Osteoblast (primary cell): Measurements from ENCODE around the gene CCL20. TPM values are rescaled to one million over a fixed set of nuclear protein-coding genes. Genes with fewer than 3 reads are reported as not detected.

Source experiments
- DNase-seq: peaks from one replicate; pipeline ENCODE4 v3.0.0; 2011; ENCODE audit warnings: low spot score, mixed read lengths; ENCODE audit not compliant: insufficient read length; ENCODE audit errors: missing footprints
- H2AFZ ChIP-seq: 2 replicates; pipeline ENCODE4 v1.6.0; 2011; ENCODE audit warnings: mild to moderate bottlenecking, low read length
- H3K27ac ChIP-seq: 2 replicates; pipeline ENCODE4 v1.5.1; 2011; ENCODE audit warnings: mild to moderate bottlenecking, low read depth, low read length, moderate library complexity
- H3K27me3 ChIP-seq: 2 replicates; pipeline ENCODE4 v1.6.0; 2012; ENCODE audit warnings: mild to moderate bottlenecking, control low read depth, inconsistent platforms, low read length, moderate library complexity; ENCODE audit not compliant: insufficient read depth
- H3K36me3 ChIP-seq: 2 replicates; pipeline ENCODE4 v1.5.1; 2011; ENCODE audit warnings: mild to moderate bottlenecking, low read length, control low read depth, moderate library complexity; ENCODE audit not compliant: insufficient read depth
- H3K4me1 ChIP-seq: 2 replicates; pipeline ENCODE4 v1.5.1; 2011; ENCODE audit warnings: mild to moderate bottlenecking, low read length, control low read depth, moderate library complexity; ENCODE audit not compliant: insufficient read depth
- H3K4me2 ChIP-seq: 2 replicates; pipeline ENCODE4 v1.6.0; 2011; ENCODE audit warnings: mild to moderate bottlenecking, low read length; ENCODE audit not compliant: insufficient read depth
- H3K4me3 ChIP-seq: fragments of 200-600 bp; sonication (generic); 3 replicates; pipeline ENCODE4 v1.5.1; 2012; ENCODE audit warnings: mild to moderate bottlenecking, low read length, inconsistent platforms; ENCODE audit not compliant: insufficient read depth
- H3K79me2 ChIP-seq: 2 replicates; pipeline ENCODE4 v1.6.0; 2012; ENCODE audit warnings: mild to moderate bottlenecking, low read length, control low read depth, inconsistent platforms; ENCODE audit not compliant: insufficient read depth
- H3K9me3 ChIP-seq: 2 replicates; pipeline ENCODE4 v1.5.1; 2011; ENCODE audit warnings: low read depth, low read length, control low read depth
- H4K20me1 ChIP-seq: 2 replicates; pipeline ENCODE4 v1.6.0; 2012; ENCODE audit warnings: mild to moderate bottlenecking, low read length, control low read depth; ENCODE audit not compliant: insufficient read depth
- total RNA-seq: library from RNA; depleted of rRNA; stranded (reverse); fragments of >200 nt; gene quantifications from 2 replicates; pipeline ENCODE4 v1.2.3, GENCODE V29; 2012
- TF ChIP-seq, protein P1 (sequence below): IDR thresholded peaks from 2 replicates; pipeline ENCODE4 v1.5.1; 2011; ENCODE audit warnings: mild to moderate bottlenecking, low read depth, low read length, moderate library complexity; ENCODE audit errors: extremely low read depth

Gene CCL20
- total RNA-seq, 1 donor = 1.1 TPM

DNA sequence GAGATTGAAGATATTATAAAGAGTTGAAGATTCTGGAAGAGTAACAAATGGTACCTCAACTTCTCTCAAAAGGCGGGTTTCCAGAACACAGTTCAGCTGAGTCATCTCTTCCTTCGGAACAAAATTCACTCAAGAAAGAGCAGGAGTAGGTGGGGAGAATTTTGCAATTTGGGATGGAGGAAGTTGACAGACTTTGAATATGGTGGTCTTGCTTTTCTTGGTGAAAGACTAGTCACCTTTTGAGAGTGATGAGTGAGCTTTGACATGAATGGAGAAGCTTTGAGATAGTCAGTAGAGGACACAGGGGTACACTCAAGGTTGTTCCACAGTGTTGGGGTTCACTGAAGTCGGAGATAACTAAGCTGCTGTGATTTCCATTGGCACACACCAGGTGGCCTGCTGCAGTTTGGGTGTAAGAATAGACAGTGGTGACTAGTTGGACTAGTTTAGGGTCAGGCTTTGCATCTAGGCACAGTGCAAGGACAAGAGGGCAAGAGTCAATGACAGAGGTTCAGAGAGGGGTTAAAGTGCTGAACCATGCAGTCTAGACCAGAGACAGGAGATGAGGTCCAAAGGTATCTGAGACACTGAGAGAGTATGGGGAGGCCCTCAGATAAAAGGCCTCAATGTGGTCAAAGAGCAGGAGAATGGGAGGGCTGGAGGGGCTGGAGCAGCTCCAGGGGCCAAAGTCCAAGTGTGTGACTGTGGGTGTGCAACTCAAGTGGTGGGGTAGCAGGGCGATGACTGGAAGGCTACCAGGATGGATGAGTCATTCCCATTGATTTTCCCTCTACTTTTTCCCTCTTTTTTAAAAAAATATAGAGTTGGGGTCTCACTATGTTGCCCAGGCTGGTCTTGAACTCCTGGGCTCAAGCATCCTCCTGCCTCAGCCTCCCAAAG, 7.7 kb downstream of the CCL20 start:
- DNase-seq = no peak
- Histone ChIP-seq H3K4me2 (no peak overlapping the region), H3K27ac (no peak overlapping the region), H3K4me1 (peaks cover 29% of the 10 kb centered on the region), H4K20me1 (no peaks in the 10 kb centered on the region), H3K9me3 (no peaks in the 10 kb centered on the region), H3K27me3 (no peaks in the 10 kb centered on the region), H3K36me3 (no peaks in the 10 kb centered on the region), H3K79me2 (no peaks in the 10 kb centered on the region), H2AFZ (no peak overlapping the region), H3K4me3 (no peak overlapping the region)
- TF ChIP-seq, protein P1, sequence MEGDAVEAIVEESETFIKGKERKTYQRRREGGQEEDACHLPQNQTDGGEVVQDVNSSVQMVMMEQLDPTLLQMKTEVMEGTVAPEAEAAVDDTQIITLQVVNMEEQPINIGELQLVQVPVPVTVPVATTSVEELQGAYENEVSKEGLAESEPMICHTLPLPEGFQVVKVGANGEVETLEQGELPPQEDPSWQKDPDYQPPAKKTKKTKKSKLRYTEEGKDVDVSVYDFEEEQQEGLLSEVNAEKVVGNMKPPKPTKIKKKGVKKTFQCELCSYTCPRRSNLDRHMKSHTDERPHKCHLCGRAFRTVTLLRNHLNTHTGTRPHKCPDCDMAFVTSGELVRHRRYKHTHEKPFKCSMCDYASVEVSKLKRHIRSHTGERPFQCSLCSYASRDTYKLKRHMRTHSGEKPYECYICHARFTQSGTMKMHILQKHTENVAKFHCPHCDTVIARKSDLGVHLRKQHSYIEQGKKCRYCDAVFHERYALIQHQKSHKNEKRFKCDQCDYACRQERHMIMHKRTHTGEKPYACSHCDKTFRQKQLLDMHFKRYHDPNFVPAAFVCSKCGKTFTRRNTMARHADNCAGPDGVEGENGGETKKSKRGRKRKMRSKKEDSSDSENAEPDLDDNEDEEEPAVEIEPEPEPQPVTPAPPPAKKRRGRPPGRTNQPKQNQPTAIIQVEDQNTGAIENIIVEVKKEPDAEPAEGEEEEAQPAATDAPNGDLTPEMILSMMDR = no peak

DNA sequence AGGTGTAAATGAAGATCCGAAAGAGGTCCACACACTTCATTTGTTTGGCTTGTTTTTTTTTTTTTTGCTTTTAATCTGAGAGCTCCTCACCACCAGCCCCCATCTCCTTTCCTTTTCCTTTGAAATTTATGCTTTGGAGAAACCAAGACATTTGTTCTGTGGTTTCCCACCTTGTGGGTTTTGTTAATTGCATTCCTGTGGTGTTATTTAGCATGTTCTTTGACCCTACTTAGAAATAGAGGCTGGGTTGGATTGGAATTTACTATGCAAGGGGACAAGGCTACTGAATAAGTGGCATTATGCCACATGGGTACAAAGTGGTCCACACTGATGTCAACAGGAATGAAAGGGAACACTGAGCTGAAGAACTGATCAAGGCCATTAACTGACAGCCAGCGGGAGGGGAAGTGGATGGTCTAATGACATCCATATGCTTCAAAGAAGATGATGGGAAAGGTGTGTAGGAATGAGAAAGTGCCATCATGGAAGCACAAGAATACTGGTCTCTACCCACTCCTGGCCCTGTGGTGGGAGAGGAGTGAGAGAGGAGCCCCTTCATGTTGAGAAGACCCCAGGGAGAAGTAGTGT, 8.9 kb downstream of the CCL20 start:
- H3K27me3 ChIP-seq = no peaks in the 10 kb centered on the region
- H3K36me3 ChIP-seq = no peaks in the 10 kb centered on the region
- no peak overlapping the region for H3K4me3 ChIP-seq
- TF ChIP-seq, protein P1 = no peak
- no peaks in the 10 kb centered on the region for H3K9me3 ChIP-seq
- H4K20me1 ChIP-seq = no peaks in the 10 kb centered on the region
- H2AFZ ChIP-seq = no peak overlapping the region
- peaks cover 17% of the 10 kb centered on the region for H3K4me1 ChIP-seq
- H3K27ac ChIP-seq = no peak overlapping the region
- no peak overlapping the region for H3K4me2 ChIP-seq
- DNase-seq = no peak
- H3K79me2 ChIP-seq = no peaks in the 10 kb centered on the region

- no peak for DNase-seq
Observed at GRCh38 chr2:227823922-227824321, 10.3 kb downstream of the CCL20 start.

GRCh38 chr2:227824711-227825110, 11.1 kb downstream of the CCL20 start:
- H4K20me1 ChIP-seq = no peaks in the 10 kb centered on the region
- DNase-seq = no peak
- no peak overlapping the region for H3K27ac ChIP-seq
- H3K27me3 ChIP-seq = no peaks in the 10 kb centered on the region
- H2AFZ ChIP-seq = no peak overlapping the region
- H3K4me3 ChIP-seq = no peak overlapping the region
- H3K9me3 ChIP-seq = no peaks in the 10 kb centered on the region
- no peak overlapping the region for H3K4me2 ChIP-seq
- no peaks in the 10 kb centered on the region for H3K4me1 ChIP-seq
- H3K36me3 ChIP-seq = no peaks in the 10 kb centered on the region
- H3K79me2 ChIP-seq = no peaks in the 10 kb centered on the region
- TF ChIP-seq, protein P1 = no peak

More at GRCh38 chr2:227823922-227824321, 10.3 kb downstream of the CCL20 start:
- Histone ChIP-seq H3K79me2 (no peaks in the 10 kb centered on the region), H3K4me2 (no peak overlapping the region), H2AFZ (no peak overlapping the region), H3K27ac (no peak overlapping the region), H3K4me3 (no peak overlapping the region), H3K36me3 (no peaks in the 10 kb centered on the region), H3K9me3 (no peaks in the 10 kb centered on the region), H3K27me3 (no peaks in the 10 kb centered on the region), H3K4me1 (peaks cover 6% of the 10 kb centered on the region), H4K20me1 (no peaks in the 10 kb centered on the region)
- TF ChIP-seq, protein P1 = no peak
